Fibroblast of lung (primary cell): Measurements from ENCODE around the gene ETFB.

Source experiments
- EZH2 ChIP-seq: IDR thresholded peaks from 2 replicates; pipeline ENCODE4 v1.5.1; 2012; ENCODE audit warnings: low read length, control low read depth, mild to moderate bottlenecking; ENCODE audit errors: missing control alignments
- TF ChIP-seq, protein P1 (sequence below), 2 donors: IDR thresholded peaks in 1 of 2; conservative IDR thresholded peaks in 1 of 2; 1 replicate in 1 of 2; 2 replicates in 1 of 2; pipeline ENCODE4 v1.5.1; 2011 to 2012; ENCODE audit warnings: low read length in 2 of 2, control low read depth in 1 of 2, inconsistent platforms in 1 of 2, low read depth in 1 of 2, mild to moderate bottlenecking in 1 of 2

- TF ChIP-seq, protein P1, sequence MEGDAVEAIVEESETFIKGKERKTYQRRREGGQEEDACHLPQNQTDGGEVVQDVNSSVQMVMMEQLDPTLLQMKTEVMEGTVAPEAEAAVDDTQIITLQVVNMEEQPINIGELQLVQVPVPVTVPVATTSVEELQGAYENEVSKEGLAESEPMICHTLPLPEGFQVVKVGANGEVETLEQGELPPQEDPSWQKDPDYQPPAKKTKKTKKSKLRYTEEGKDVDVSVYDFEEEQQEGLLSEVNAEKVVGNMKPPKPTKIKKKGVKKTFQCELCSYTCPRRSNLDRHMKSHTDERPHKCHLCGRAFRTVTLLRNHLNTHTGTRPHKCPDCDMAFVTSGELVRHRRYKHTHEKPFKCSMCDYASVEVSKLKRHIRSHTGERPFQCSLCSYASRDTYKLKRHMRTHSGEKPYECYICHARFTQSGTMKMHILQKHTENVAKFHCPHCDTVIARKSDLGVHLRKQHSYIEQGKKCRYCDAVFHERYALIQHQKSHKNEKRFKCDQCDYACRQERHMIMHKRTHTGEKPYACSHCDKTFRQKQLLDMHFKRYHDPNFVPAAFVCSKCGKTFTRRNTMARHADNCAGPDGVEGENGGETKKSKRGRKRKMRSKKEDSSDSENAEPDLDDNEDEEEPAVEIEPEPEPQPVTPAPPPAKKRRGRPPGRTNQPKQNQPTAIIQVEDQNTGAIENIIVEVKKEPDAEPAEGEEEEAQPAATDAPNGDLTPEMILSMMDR (conservative IDR thresholded peaks at IDR 0.05 in 1 of 2, IDR thresholded peaks at IDR 0.05 in 1 of 2; ENCODE audit: low read depth in 1 of 2, low read length in 2 of 2) = no peak
- no peak for TF ChIP-seq EZH2
Observed at GRCh38 chr19:51367565-51368365, 1.6 kb upstream of the ETFB start.
